ENCODE results near the gene MCF2.

The MCF2 gene

GRCh38 chrX:139642241-139642927, 65.6 kb downstream of the MCF2 start:
- Histone ChIP-seq H3K4me1 (ENCODE audit: insufficient read depth, low read length, severe bottlenecking) (no peaks in the 10 kb centered on the region), H3F3A (ENCODE audit: insufficient read depth, low read length) (no peaks in the 10 kb centered on the region), H3K4me3 (ENCODE audit: low read depth, low read length, poor library complexity, severe bottlenecking) (no peak overlapping the region), H3K9me2 (ENCODE audit: low read depth, low read length) (no peaks in the 10 kb centered on the region), H4K20me1 (ENCODE audit: insufficient read depth, low read length) (no peaks in the 10 kb centered on the region), H2AFZ (ENCODE audit: low read length) (no peak overlapping the region), H3K27ac (ENCODE audit: low read depth, low read length, poor library complexity, severe bottlenecking) (no peak overlapping the region), H3K79me2 (ENCODE audit: insufficient read depth, low read length) (no peaks in the 10 kb centered on the region), H3K36me3 (ENCODE audit: insufficient read depth, low read length) (no peaks in the 10 kb centered on the region), H3K9ac (ENCODE audit: low read length) (no peak overlapping the region), H3K9me3 (ENCODE audit: low read length) (no peaks in the 10 kb centered on the region), H3K27me3 (ENCODE audit: insufficient read depth, low read length) (no peaks in the 10 kb centered on the region), H3K4me2 (ENCODE audit: low read length) (no peak overlapping the region)
- TF ChIP-seq CTCF (IDR thresholded peaks at IDR 0.05; ENCODE audit: low read length) (no peak), EZH2 (IDR thresholded peaks at IDR 0.05; ENCODE audit: borderline replicate concordance, low read length) (no peak)

- Histone ChIP-seq H3K4me1 (ENCODE audit: insufficient read depth, low read length, severe bottlenecking) (no peaks in the 10 kb centered on the region), H2AFZ (ENCODE audit: low read length) (no peak overlapping the region), H3F3A (ENCODE audit: insufficient read depth, low read length) (no peaks in the 10 kb centered on the region), H3K9me2 (ENCODE audit: low read depth, low read length) (no peaks in the 10 kb centered on the region), H3K9me3 (ENCODE audit: low read length) (no peaks in the 10 kb centered on the region), H3K4me3 (ENCODE audit: low read depth, low read length, poor library complexity, severe bottlenecking) (no peak overlapping the region), H3K9ac (ENCODE audit: low read length) (no peak overlapping the region), H3K4me2 (ENCODE audit: low read length) (no peak overlapping the region), H4K20me1 (ENCODE audit: insufficient read depth, low read length) (no peaks in the 10 kb centered on the region), H3K27me3 (ENCODE audit: insufficient read depth, low read length) (no peaks in the 10 kb centered on the region), H3K27ac (ENCODE audit: low read depth, low read length, poor library complexity, severe bottlenecking) (no peak overlapping the region), H3K79me2 (ENCODE audit: insufficient read depth, low read length) (no peaks in the 10 kb centered on the region), H3K36me3 (ENCODE audit: insufficient read depth, low read length) (no peaks in the 10 kb centered on the region)
- TF ChIP-seq CTCF (IDR thresholded peaks at IDR 0.05; ENCODE audit: low read length), result no peak
- no peak for TF ChIP-seq EZH2 (IDR thresholded peaks at IDR 0.05; ENCODE audit: borderline replicate concordance, low read length)
Measured at GRCh38 chrX:139640259-139640658, 67.7 kb downstream of the MCF2 start.

DNA sequence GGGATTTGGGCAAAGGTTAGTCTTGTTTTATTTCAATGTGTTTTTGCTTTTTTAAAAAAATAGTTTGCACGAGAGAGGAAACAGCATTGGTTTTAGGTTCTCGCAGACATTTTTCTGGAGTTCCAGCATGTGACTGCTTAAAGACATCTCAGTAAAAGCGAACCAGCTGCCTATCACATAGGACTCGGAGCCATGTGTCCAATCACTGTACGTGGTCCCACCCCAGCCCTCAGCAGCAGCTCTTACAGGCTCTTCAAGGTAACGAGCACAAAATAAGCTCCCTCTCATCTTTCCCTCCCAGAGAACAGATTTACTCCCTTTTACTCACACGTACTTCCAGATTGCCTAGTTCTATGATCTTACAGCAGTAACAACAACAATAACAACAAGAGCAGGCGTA, 68.7 kb downstream of the MCF2 start:
- H3K9me3 ChIP-seq (ENCODE audit: low read length), result no peaks in the 10 kb centered on the region
- H3K27ac ChIP-seq (ENCODE audit: low read depth, low read length, poor library complexity, severe bottlenecking), result no peak overlapping the region
- H4K20me1 ChIP-seq (ENCODE audit: insufficient read depth, low read length), result no peaks in the 10 kb centered on the region
- H3K4me1 ChIP-seq (ENCODE audit: insufficient read depth, low read length, severe bottlenecking), result no peaks in the 10 kb centered on the region
- no peaks in the 10 kb centered on the region for H3K27me3 ChIP-seq (ENCODE audit: insufficient read depth, low read length)
- H2AFZ ChIP-seq (ENCODE audit: low read length), result no peak overlapping the region
- H3F3A ChIP-seq (ENCODE audit: insufficient read depth, low read length), result no peaks in the 10 kb centered on the region
- TF ChIP-seq EZH2 (IDR thresholded peaks at IDR 0.05; ENCODE audit: borderline replicate concordance, low read length) (no peak), CTCF (IDR thresholded peaks at IDR 0.05; ENCODE audit: low read length) (no peak)
- H3K79me2 ChIP-seq (ENCODE audit: insufficient read depth, low read length), result no peaks in the 10 kb centered on the region
- no peak overlapping the region for H3K9ac ChIP-seq (ENCODE audit: low read length)
- no peaks in the 10 kb centered on the region for H3K36me3 ChIP-seq (ENCODE audit: insufficient read depth, low read length)
- H3K4me2 ChIP-seq (ENCODE audit: low read length), result no peak overlapping the region
- no peaks in the 10 kb centered on the region for H3K9me2 ChIP-seq (ENCODE audit: low read depth, low read length)
- no peak overlapping the region for H3K4me3 ChIP-seq (ENCODE audit: low read depth, low read length, poor library complexity, severe bottlenecking)
